Urinary bladder (tissue), 4 donors: ENCODE results near the gene SAMD11. TPM values are rescaled to one million over a fixed set of nuclear protein-coding genes. Genes with fewer than 3 reads are reported as not detected.

Experiments used
- DNase-seq: peaks from one replicate; pipeline ENCODE4 v3.0.0-alpha.2; 2015; ENCODE audit errors: extremely low spot score
- H3K27ac ChIP-seq: one replicate; pipeline ENCODE4 v1.5.1; 2013; ENCODE audit warnings: low read depth, mild to moderate bottlenecking, moderate library complexity
- H3K36me3 ChIP-seq: one replicate; pipeline ENCODE4 v1.6.1; 2013; ENCODE audit warnings: mild to moderate bottlenecking, moderate library complexity; ENCODE audit not compliant: insufficient read depth
- H3K4me1 ChIP-seq: one replicate; pipeline ENCODE4 v1.6.1; 2013; ENCODE audit warnings: mild to moderate bottlenecking, moderate library complexity; ENCODE audit not compliant: insufficient read depth
- H3K4me3 ChIP-seq: one replicate; pipeline ENCODE4 v1.5.1; 2013; ENCODE audit warnings: low read depth, low read length
- WGBS: extraction: QIAGEN DNeasy Blood & Tissue Kit; methylation state at CpG from one replicate; pipeline ENCODE4 v1.1.7; 2013; 5-methylcytosine and 5-hydroxymethylcytosine counted together
- polyA plus RNA-seq: library from polyadenylated mRNA; stranded (reverse); fragments of 200-250 nt; gene quantifications from one replicate; pipeline ENCODE4 v1.2.3, GENCODE V29; 2013
- total RNA-seq: library from RNA; depleted of rRNA; stranded (reverse); fragments of >200 nt; gene quantifications from one replicate; pipeline ENCODE4 v1.2.3, GENCODE V29; 2014
- donor health status: healthy with polysubstance abuse.
- donor health status: healthy.

The SAMD11 gene
- total and polyA plus RNA-seq, 2 donors = 18.1 to 23.3 TPM

- WGBS = 27% methylated on average over 56 of the region's 57 CpGs
- DNase-seq = no peak
- H3K36me3 ChIP-seq = peaks cover 6% of the 10 kb centered on the region
- peak overlapping the region; percentile 96 for H3K4me3 ChIP-seq
- H3K4me1 ChIP-seq = peaks cover 3% of the 10 kb centered on the region
- no peak overlapping the region for H3K27ac ChIP-seq
Observed at GRCh38 chr1:959731-960362, 36.1 kb downstream of the SAMD11 start.

GRCh38 chr1:960363-961131 is 36.8 kb downstream of the SAMD11 start, which contains the start of gene KLHL17:
Gene KLHL17 (plus strand): TSS chr1:960584. CDS start chr1:960694, 110 bp downstream.
- WGBS = under 1% methylated on average over 109 of the region's 109 CpGs
- H3K27ac ChIP-seq = no peak within 1 kb of the TSS
- H3K4me1 ChIP-seq = peaks cover 3% of the 10 kb centered on the region
- no peak for DNase-seq
- peak within 1 kb of the TSS; percentile 96 for H3K4me3 ChIP-seq
- H3K36me3 ChIP-seq = peaks cover 6% of the 10 kb centered on the region

- 33% methylated on average over 56 of the region's 56 CpGs for WGBS
- peaks cover 3% of the 10 kb centered on the region for H3K4me1 ChIP-seq
- H3K36me3 ChIP-seq = peaks cover 6% of the 10 kb centered on the region
- peak overlapping the region; percentile 96 for H3K4me3 ChIP-seq
- DNase-seq = no peak
- no peak overlapping the region for H3K27ac ChIP-seq
Observed at GRCh38 chr1:961132-961669, 37.5 kb downstream of the SAMD11 start.

- Histone ChIP-seq H3K27ac (no peak overlapping the region), H3K4me1 (peaks cover 3% of the 10 kb centered on the region), H3K4me3 (no peak overlapping the region), H3K36me3 (peaks cover 6% of the 10 kb centered on the region)
- WGBS = 95% methylated on average over 57 of the region's 57 CpGs
- DNase-seq = no peak
Observed at GRCh38 chr1:962381-963300, 38.9 kb downstream of the SAMD11 start.

GRCh38 chr1:963301-963651 is 39.6 kb downstream of the SAMD11 start:
- peaks cover 6% of the 10 kb centered on the region for H3K36me3 ChIP-seq
- 89% methylated on average over 16 of the region's 16 CpGs for WGBS
- no peak for DNase-seq
- no peak overlapping the region for H3K4me3 ChIP-seq
- no peak overlapping the region for H3K27ac ChIP-seq
- peaks cover 3% of the 10 kb centered on the region for H3K4me1 ChIP-seq

- H3K4me3 ChIP-seq = no peak overlapping the region
- 94% methylated on average over 47 of the region's 47 CpGs for WGBS
- no peak for DNase-seq
- peaks cover 3% of the 10 kb centered on the region for H3K4me1 ChIP-seq
- H3K27ac ChIP-seq = no peak overlapping the region
- H3K36me3 ChIP-seq = peaks cover 6% of the 10 kb centered on the region
Observed at GRCh38 chr1:963746-964525, 40.2 kb downstream of the SAMD11 start.

- WGBS = 93% methylated on average over 39 of the region's 51 CpGs
- H3K4me1 ChIP-seq = peaks cover 3% of the 10 kb centered on the region
- DNase-seq = no peak
- no peak overlapping the region for H3K27ac ChIP-seq
- no peak overlapping the region for H3K4me3 ChIP-seq
- H3K36me3 ChIP-seq = peaks cover 6% of the 10 kb centered on the region
Observed at GRCh38 chr1:964691-965525, 41.2 kb downstream of the SAMD11 start.

GRCh38 chr1:965526-966134 is 41.9 kb downstream of the SAMD11 start:
- Histone ChIP-seq H3K36me3 (peaks cover 6% of the 10 kb centered on the region), H3K4me1 (peaks cover 3% of the 10 kb centered on the region), H3K27ac (peak overlapping the region; percentile 65), H3K4me3 (no peak overlapping the region)
- no peak for DNase-seq
- 83% methylated on average over 26 of the region's 26 CpGs for WGBS

- Histone ChIP-seq H3K36me3 (peaks cover 6% of the 10 kb centered on the region), H3K27ac (peak within 1 kb of the TSS; percentile 65), H3K4me1 (no peaks in the 10 kb centered on the region), H3K4me3 (peak within 1 kb of the TSS; percentile 57)
- DNase-seq = no peak
- WGBS = 13% methylated on average over 31 of the region's 31 CpGs
Observed at GRCh38 chr1:966135-966703, 42.5 kb downstream of the SAMD11 start, which contains the start of gene PLEKHN1. Gene PLEKHN1 (plus strand): TSS chr1:966482. CDS start chr1:966532, 50 bp downstream.

GRCh38 chr1:966704-967300 is 43.1 kb downstream of the SAMD11 start:
- peak; percentile 20 for DNase-seq
- H3K4me1 ChIP-seq = no peaks in the 10 kb centered on the region
- WGBS = under 1% methylated on average over 60 of the region's 60 CpGs
- H3K27ac ChIP-seq = peak overlapping the region; percentile 65
- peak overlapping the region; percentile 57 for H3K4me3 ChIP-seq
- H3K36me3 ChIP-seq = peaks cover 6% of the 10 kb centered on the region
